ENCODE measurements around the gene IPO13.
A peak's percentile ranks its signal among the peaks of the same experiment; 100 is the strongest.

The IPO13 gene

GRCh38 chr1:43969746-43970466 lies 23.2 kb downstream of the IPO13 start, which contains the start of gene DPH2:
TSS of gene DPH2 (plus strand) at chr1:43970010. CDS start at chr1:43970176, 166 bp downstream.
- peak within 1 kb of the TSS; percentile 96 for H3K4me3 ChIP-seq (replicated peaks; ENCODE audit: low read depth, low read length)
- no peaks in the 10 kb centered on the region for H3K27me3 ChIP-seq (replicated peaks; ENCODE audit: control insufficient read depth, insufficient read depth, low read length)
- DNase-seq (ENCODE audit: extremely low read depth, insufficient read length) = peak; percentile 91
- peak; percentile 28 for TF ChIP-seq CTCF (IDR thresholded peaks at IDR 0.05; ENCODE audit: insufficient read depth, low read length, poor library complexity, severe bottlenecking)
- H3K36me3 ChIP-seq (ENCODE audit: control insufficient read depth, insufficient read depth, low read length) = peaks cover 13% of the 10 kb centered on the region

GRCh38 chr1:43970502-43970901 lies 23.8 kb downstream of the IPO13 start:
- peaks cover 12% of the 10 kb centered on the region for H3K36me3 ChIP-seq (ENCODE audit: control insufficient read depth, insufficient read depth, low read length)
- TF ChIP-seq CTCF (IDR thresholded peaks at IDR 0.05; ENCODE audit: insufficient read depth, low read length, poor library complexity, severe bottlenecking) = no peak

GRCh38 chr1:43970911-43971310 lies 24.2 kb downstream of the IPO13 start:
- H3K4me3 ChIP-seq (replicated peaks; ENCODE audit: low read depth, low read length) = peak overlapping the region; percentile 96
- H3K36me3 ChIP-seq (ENCODE audit: control insufficient read depth, insufficient read depth, low read length) = peaks cover 12% of the 10 kb centered on the region
- no peaks in the 10 kb centered on the region for H3K27me3 ChIP-seq (replicated peaks; ENCODE audit: control insufficient read depth, insufficient read depth, low read length)
- TF ChIP-seq CTCF (IDR thresholded peaks at IDR 0.05; ENCODE audit: insufficient read depth, low read length, poor library complexity, severe bottlenecking) = no peak
- no peak for DNase-seq (ENCODE audit: extremely low read depth, insufficient read length)

More at GRCh38 chr1:43970502-43970901, 23.8 kb downstream of the IPO13 start:
- Histone ChIP-seq H3K4me3 (replicated peaks; ENCODE audit: low read depth, low read length) (peak overlapping the region; percentile 96), H3K27me3 (replicated peaks; ENCODE audit: control insufficient read depth, insufficient read depth, low read length) (no peaks in the 10 kb centered on the region)
- DNase-seq (ENCODE audit: extremely low read depth, insufficient read length) = no peak

GRCh38 chr1:43971336-43971980 lies 24.7 kb downstream of the IPO13 start:
- peaks cover 12% of the 10 kb centered on the region for H3K36me3 ChIP-seq (ENCODE audit: control insufficient read depth, insufficient read depth, low read length)
- no peaks in the 10 kb centered on the region for H3K27me3 ChIP-seq (replicated peaks; ENCODE audit: control insufficient read depth, insufficient read depth, low read length)
- no peak overlapping the region for H3K4me3 ChIP-seq (replicated peaks; ENCODE audit: low read depth, low read length)
- no peak for DNase-seq (ENCODE audit: extremely low read depth, insufficient read length)
- no peak for TF ChIP-seq CTCF (IDR thresholded peaks at IDR 0.05; ENCODE audit: insufficient read depth, low read length, poor library complexity, severe bottlenecking)

- no peak for TF ChIP-seq CTCF (IDR thresholded peaks at IDR 0.05; ENCODE audit: insufficient read depth, low read length, poor library complexity, severe bottlenecking)
- Histone ChIP-seq H3K27me3 (replicated peaks; ENCODE audit: control insufficient read depth, insufficient read depth, low read length) (no peaks in the 10 kb centered on the region), H3K4me3 (replicated peaks; ENCODE audit: low read depth, low read length) (peak overlapping the region; percentile 91), H3K36me3 (ENCODE audit: control insufficient read depth, insufficient read depth, low read length) (peaks cover 17% of the 10 kb centered on the region)
- DNase-seq (ENCODE audit: extremely low read depth, insufficient read length) = no peak
These were observed 27.3 kb downstream of the IPO13 start for GRCh38 chr1:43973981-43974442.
